Stimulated activated CD8-positive, alpha-beta memory T cell treated with anti-CD3 and anti-CD28 coated beads, Interleukin-7, amount 100 ng/mL, for 1 hour (primary cell): ENCODE data around the gene JOSD1.
A peak's percentile ranks its signal among the peaks of the same experiment; 100 is the strongest.

Experiments
- DNase-seq, 2 donors: peaks; one replicate each; pipeline ENCODE4 v3.0.0-alpha.2; 2020; ENCODE audit warnings: low read depth in 2 of 2

The JOSD1 gene

DNA sequence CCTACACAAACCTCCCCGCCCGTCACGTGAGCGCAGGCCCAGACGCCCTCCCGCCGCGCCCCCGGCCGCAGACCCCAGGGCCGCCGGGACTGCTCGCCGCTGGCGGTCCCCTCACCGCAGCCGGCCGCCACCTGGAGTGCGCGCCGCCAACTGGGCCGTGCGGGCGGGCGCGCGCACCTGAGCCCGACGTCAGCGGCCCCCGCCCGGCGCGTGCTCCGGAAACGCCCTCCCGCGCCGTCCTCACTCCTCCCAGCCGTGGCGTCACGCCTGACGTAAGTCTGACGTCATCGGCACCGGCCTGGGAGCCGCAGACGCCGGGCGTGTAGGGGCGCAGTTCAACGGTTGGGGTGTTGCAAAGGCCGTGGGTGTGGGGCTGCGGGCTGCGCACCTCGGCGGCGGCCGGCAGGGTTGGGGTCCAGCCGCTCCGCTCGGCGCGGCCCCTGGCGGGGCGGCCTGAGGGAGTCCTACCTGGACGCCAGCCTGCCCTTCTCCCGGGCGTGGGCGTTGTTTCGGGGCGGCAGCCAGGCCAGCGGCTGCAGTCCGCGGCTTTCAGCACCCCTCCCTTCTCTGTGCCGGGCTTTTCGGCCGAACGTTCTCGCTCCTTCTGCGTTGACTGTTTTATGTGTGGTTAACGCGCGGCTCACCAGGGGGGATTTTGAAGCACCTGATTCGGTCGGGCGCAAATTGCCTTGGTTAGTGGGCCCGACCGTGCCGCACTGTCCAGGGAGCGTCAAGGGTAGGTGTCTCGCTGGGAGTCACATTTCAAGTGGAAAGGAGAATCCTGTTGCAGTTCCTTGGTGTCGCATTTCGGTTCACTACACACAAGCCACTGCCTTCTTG lies at the start of gene JOSD1:
Gene JOSD1, minus strand, starts transcription at position 155 of the 840 bp plus-strand sequence. CDS start 956 bp downstream, outside the sequence.
- peak; percentile 98 to 99 for DNase-seq

DNA sequence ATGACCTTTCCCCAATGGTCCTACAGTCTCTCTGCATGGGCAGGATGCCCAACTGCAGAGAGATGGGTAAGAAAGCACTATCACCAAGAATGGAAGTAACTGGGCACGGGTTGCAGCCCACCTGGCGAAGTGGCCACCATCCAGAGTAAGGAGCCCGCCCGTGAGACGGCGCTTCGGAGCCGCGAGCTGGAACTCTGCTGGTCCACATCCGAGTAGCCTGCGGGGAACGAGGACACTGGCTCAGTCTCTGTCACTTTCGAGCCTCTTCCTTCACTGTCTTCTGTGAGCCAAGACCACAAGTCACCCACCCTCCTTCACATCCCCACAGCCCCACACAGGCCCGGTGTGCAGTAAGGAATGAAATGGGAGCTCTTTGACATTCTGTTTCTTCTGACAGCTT lies 49.4 kb upstream of the JOSD1 start:
- no peak for DNase-seq

DNA sequence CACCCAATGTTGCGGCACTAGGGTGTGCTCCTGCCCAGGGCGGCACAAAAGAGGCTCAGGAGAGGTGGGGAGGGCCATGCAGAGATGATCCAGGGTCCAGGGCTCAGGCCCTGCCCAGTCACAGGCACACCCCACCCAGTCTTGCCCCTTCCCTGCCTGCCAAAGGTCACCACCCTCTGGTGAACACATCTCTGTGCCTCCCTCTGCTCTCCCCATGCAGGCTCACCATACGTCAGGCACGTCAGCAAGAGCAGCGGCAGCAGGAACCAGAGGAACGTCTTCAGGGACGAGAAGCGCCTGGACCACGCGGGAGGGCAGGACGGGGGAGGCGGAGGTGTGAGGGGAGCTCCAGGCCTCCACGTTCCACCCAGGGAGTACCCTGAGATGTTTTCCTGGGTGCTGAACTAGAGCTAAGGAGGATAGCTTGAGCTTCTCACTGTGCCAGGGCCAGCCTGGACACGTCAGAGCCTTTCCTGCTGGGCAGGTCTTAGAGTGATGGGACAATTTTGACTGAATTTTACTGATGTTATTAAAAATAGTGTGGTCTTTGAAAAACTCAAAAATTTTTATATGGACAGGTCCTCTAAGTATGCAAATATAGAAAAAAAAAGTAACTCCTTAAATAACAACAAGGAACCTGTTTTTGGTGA lies 47.9 kb upstream of the JOSD1 start:
- DNase-seq: no peak

GRCh38 chr22:38745676-38746460 lies 45.1 kb upstream of the JOSD1 start:
- DNase-seq: no peak

DNA sequence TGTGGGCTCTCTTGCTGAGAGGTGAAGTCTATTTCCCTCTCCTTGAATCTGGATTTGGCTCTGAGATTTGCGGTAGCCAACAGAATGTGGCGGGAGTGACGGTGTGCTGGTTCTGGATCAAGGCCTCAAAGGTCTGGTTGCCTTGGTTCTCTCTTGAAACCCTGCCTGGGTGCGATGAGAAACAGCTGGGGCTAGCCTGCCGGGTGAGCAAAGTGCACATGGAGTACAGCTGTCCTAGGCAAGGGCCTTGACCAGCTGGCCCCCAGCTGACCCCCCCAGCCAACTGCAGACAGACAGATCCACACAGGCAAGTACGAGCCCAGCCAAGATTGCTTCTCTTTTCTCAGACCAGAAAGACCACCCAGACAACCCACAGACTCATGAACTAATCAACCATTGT lies 44.2 kb upstream of the JOSD1 start:
- DNase-seq: no peak

DNA sequence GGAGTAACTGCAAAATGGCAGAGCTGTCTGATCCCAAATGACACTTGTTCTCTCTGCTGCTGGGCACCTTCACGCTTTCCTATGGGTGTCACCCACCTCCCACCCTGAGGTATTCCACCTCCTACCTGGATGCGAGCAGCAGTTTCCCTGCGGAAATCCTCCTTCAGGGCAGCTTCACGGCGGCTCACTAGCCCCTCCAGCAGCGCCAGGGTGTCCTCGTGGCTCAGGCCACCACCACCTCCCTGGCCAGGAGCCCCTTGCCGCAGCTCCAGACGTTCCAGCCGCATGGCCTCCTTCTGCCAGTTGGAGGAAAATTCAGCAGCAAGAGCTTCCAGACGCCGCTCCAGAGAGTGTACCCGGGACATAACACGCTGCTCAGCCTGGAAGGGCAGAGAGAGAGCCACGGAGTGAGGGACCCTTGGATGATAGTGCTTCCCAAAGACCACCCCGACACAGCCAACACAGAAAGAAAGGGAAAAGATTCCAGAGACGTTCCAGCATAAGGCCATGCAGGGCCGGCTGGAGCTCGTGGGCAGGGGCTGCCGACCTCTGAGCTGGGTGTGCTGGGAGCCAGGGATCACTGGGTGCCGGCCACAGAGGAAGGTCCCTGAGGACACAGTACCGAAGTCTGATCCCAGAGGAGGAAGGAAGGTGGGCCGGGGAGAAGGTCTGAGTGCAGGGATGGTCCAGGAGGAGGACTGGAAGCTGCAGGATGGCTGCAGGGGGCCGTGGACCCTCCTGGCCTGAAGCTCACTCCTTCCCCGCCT lies 41.6 kb upstream of the JOSD1 start:
- no peak for DNase-seq

GRCh38 chr22:38741576-38741975 lies 40.8 kb upstream of the JOSD1 start:
- DNase-seq: no peak

DNA sequence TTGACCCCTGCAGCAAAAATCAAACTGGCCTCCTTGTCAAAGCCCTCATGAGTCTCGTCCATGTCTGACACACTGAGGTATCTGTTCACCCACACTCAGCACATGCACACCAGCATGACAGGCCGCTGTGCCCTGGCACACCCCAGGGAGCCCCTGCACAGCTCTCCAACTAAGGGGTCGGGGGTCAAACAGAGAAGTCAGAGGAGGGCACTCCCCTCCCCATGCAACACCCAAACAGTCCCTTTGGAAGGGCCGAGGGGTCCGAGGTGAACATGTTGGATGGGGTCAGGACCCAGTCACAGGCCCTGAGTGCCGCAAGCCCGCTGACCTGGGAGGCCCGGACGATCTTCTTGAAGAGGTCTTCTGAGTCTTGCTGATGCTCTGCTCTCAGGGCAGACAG lies 40.4 kb upstream of the JOSD1 start:
- DNase-seq: no peak

- DNase-seq: no peak
These were observed 40.0 kb upstream of the JOSD1 start for GRCh38 chr22:38740754-38741153.

GRCh38 chr22:38740116-38740723 lies 39.5 kb upstream of the JOSD1 start:
- DNase-seq: no peak

GRCh38 chr22:38739300-38740055 lies 38.7 kb upstream of the JOSD1 start:
- DNase-seq: no peak

- DNase-seq: no peak
These were observed 37.8 kb upstream of the JOSD1 start for GRCh38 chr22:38738475-38739070.

DNA sequence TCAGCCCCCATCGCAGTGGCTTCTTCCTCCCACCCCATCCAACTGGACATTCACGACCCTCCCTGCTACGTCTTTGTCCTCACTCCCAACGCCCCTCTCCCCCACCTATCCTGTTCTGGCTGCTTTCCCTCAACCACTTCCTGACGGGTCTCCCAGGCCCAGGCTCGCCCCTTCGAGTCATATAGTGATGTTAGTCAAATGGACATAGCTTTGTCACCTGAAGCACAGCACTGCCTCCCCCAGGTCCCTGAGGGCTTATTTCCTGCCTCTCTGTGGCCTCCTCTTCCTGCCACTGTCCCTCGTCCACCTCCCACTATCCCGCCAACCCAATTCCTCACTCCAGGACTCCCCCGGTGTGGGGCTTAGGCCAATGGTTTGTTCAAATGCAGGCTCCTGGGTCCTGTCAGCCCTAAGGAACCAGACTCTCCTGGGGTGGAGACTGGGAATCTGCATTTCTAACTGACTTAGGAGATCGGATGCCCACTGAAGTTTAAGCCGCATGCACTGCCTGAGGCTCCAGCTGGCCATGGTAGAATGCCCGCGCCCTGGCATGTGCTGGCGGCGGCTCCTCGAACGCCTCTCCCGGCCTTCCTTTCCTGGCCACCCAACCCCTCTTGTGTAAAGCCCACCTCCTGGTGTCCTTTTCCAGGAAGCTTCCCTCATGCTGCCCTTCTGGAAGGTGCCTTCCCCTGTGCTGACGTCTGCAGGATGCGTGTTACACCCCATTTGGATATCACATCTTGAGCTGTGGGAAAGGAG lies 36.7 kb upstream of the JOSD1 start:
- DNase-seq: no peak

- no peak for DNase-seq
These were observed 35.5 kb upstream of the JOSD1 start for GRCh38 chr22:38736257-38736570.

GRCh38 chr22:38735465-38736256 lies 34.9 kb upstream of the JOSD1 start:
- DNase-seq: no peak

- no peak for DNase-seq
These were observed 34.4 kb upstream of the JOSD1 start for GRCh38 chr22:38735126-38735464.

- DNase-seq: no peak
These were observed 33.8 kb upstream of the JOSD1 start for GRCh38 chr22:38734421-38735100.

DNA sequence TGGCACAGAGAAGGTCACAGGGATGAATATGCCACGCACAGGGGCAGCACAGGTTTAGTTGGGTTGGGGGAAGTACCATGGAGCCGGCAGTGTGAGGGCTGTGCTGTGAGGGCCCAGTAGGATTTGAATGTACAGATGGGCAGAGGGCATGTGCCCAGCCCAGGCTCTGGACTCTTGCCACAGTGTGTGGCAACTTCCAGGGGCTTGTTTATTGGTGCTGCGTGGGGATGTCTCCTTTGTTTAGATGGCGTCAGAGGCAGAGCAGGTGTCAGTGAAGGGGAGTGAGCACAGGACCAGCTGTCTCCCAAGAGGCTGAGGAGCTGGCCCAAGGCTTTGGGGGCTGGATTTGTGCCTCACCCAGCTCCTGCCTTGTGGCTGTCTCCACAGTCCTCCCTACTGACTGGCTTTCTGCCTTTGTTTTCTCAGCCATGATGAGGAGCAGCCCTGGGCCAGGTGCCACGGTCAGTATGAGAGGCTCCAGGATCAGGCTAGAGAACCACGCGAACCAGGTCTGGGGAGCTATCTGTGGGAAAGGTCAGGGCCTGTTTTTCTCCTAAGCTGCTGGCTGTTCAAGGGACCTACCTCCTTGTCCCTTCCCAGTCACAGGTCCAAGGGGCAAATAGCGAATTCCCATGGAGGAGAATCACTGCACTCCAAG lies 33.1 kb upstream of the JOSD1 start:
- DNase-seq: no peak
